Measurements from ENCODE around the gene ADGRG3.

Gene ADGRG3

DNA sequence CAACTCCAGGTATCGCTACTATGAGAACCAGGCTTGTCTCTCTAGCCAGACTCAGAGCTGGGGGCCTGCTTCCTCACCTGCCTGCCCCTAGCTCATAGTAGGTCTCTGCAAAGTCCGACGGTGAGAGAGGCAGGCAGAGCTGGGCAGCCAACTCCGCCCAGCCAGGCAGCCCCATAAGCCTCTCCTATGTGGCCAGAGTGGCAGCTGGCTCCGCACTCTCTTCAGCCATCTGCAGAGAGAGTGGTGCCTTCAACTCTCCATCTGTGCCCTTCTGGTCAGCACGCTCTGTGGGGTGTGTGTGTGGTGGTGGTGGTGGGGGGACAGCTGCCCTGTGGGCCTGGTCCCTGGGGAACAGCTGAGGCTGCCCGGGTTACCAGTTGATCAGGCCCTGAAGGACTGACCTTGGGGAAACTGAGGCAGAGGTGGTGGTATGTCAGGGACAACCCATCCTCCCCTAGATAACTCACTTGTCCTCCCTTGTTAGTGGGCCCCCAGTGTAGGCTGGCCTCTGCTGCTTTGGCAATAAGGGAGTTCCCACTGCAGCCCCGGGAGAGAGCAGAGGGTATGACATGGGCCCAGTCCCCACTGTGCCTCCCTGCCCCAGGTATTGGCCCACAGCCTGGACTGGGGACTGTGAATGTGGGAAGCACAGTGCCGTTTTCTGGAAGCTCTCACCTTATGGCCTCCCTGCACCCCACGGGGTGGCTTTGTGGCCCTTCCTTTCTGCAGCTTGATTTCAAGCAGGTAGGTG lies 41.5 kb upstream of the ADGRG3 start:
- H3K27me3 ChIP-seq (ENCODE audit: control insufficient read depth, insufficient read depth, low read length): no peaks in the 10 kb centered on the region
- H3K4me1 ChIP-seq (ENCODE audit: control insufficient read depth, insufficient read depth, low read length): peaks cover 53% of the 10 kb centered on the region
- no peak overlapping the region for H3K27ac ChIP-seq (ENCODE audit: low read depth, low read length)

DNA sequence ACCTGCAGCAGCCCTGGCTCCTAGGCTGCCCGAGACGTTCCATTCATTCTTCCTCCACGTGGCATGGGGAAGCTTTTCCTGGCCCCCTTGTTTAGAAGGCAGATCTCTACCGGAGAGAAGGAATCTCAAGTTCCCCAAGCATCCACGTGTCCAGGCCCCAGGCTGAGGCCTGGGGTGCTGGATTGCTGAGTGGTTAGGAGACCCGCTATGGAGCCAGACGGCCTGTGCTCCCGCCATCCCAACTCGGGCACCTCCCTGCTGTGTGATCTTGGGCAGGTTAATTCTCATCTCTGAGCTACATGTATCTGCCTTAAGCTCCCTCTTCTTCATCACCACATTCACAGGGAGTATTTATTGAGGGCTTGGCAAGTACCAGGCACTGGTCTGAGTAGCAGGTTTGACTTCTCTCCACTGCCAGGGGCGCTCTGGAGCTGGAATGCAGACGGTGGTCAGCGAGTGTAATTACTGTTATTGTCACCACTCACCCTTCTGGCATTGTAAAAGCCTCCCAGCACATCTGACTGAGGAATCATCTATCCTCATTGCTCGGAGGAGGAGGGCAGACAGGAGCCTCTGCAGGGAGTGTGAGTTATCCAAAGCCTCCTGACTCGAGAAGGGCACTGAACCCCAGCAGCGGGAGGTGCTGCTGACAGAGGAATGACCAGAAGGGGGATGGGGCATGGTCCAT lies 40.8 kb upstream of the ADGRG3 start:
- no peaks in the 10 kb centered on the region for H3K27me3 ChIP-seq (ENCODE audit: control insufficient read depth, insufficient read depth, low read length)
- H3K9me3 ChIP-seq (ENCODE audit: control insufficient read depth, insufficient read depth, low read depth, low read length): no peaks in the 10 kb centered on the region
- peaks cover 51% of the 10 kb centered on the region for H3K4me1 ChIP-seq (ENCODE audit: control insufficient read depth, insufficient read depth, low read length)
- no peak overlapping the region for H3K4me3 ChIP-seq (ENCODE audit: low read depth, low read length)
- H3K9ac ChIP-seq (ENCODE audit: low read length): no peak overlapping the region
- no peaks in the 10 kb centered on the region for H3K36me3 ChIP-seq (ENCODE audit: control insufficient read depth, insufficient read depth, low read length)
- no peak overlapping the region for H3K27ac ChIP-seq (ENCODE audit: low read depth, low read length)

More for the DNA sequence above, 41.5 kb upstream of the ADGRG3 start:
- Histone ChIP-seq H3K4me3 (ENCODE audit: low read depth, low read length) (no peak overlapping the region), H3K36me3 (ENCODE audit: control insufficient read depth, insufficient read depth, low read length) (no peaks in the 10 kb centered on the region), H3K9me3 (ENCODE audit: control insufficient read depth, insufficient read depth, low read depth, low read length) (no peaks in the 10 kb centered on the region), H3K9ac (ENCODE audit: low read length) (no peak overlapping the region)

DNA sequence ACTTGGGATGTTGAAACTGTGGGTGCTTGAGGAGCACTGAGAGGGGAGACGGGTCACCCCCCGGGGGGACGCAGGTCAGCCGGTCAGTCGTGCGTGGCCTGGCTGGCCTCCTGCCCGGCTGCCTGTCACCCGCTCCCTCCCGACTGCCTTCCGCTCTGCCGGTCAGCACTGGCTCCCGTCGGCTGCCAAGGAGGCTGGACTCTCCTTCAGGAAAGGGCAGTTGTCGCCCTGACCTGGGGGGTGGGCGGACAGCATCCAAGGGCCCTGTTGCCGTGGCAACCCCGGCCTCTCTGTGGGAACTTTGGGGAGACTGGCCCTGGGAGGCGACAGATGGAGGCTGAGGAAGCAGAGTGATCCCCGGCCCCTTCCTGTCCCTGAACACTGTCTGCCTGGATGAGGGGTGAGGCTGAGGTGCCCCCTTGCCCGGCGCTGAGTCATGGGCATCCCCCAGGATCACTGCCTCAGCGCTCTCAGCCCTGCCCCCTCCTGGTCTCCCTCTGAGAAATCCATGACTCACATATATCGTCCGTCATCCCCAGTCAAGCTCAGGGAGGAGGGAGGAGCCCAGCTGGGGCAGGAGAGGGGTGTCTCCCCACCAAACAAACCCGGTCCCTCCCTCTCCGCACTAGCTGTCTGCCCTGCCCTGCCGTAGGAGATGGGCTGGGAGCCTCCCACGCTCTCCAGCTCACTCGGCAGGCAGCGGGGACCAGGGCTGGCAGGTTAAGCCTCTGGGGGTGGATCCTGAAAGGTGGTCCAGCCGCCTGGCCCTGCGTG lies 39.9 kb upstream of the ADGRG3 start, which contains the start of gene ADGRG1:
Gene ADGRG1, plus strand, starts transcription at position 623 of the 774 bp plus-strand sequence. CDS start 21,658 bp downstream, outside the sequence.
- Histone ChIP-seq H3K36me3 (ENCODE audit: control insufficient read depth, insufficient read depth, low read length) (no peaks in the 10 kb centered on the region), H3K9ac (ENCODE audit: low read length) (no peak within 1 kb of the TSS), H3K9me3 (ENCODE audit: control insufficient read depth, insufficient read depth, low read depth, low read length) (no peaks in the 10 kb centered on the region), H3K27ac (ENCODE audit: low read depth, low read length) (no peak within 1 kb of the TSS), H3K4me1 (ENCODE audit: control insufficient read depth, insufficient read depth, low read length) (peaks cover 44% of the 10 kb centered on the region), H3K4me3 (ENCODE audit: low read depth, low read length) (peak within 1 kb of the TSS; percentile 41), H3K27me3 (ENCODE audit: control insufficient read depth, insufficient read depth, low read length) (no peaks in the 10 kb centered on the region)

DNA sequence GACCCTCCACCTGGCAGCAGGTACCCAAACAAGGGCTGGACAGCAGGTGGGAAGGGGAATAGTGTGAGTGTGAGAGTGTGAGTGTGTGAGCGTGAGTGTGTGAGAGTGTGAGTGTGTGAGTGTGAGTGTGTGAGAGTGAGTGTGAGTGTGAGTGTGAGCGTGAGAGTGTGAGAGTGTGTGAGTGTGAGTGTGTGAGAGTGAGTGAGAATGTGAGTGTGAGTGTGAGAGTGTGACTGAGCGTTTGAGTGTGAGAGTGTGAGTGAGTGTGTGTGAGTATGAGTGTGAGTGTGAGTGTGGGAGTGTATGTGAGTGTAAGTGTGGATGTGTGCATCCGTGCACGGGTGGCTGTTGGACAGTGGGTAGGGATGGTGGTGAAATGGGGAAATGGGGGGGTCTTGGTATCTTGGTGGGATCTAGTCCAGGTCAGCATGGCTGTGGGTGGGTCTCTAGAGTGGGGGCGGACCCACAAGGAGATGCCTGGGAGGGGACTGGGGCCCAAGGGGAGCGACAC lies 39.3 kb upstream of the ADGRG3 start:
- Histone ChIP-seq H3K27ac (ENCODE audit: low read depth, low read length) (no peak overlapping the region), H3K4me3 (ENCODE audit: low read depth, low read length) (peak overlapping the region; percentile 41), H3K9ac (ENCODE audit: low read length) (no peak overlapping the region)

DNA sequence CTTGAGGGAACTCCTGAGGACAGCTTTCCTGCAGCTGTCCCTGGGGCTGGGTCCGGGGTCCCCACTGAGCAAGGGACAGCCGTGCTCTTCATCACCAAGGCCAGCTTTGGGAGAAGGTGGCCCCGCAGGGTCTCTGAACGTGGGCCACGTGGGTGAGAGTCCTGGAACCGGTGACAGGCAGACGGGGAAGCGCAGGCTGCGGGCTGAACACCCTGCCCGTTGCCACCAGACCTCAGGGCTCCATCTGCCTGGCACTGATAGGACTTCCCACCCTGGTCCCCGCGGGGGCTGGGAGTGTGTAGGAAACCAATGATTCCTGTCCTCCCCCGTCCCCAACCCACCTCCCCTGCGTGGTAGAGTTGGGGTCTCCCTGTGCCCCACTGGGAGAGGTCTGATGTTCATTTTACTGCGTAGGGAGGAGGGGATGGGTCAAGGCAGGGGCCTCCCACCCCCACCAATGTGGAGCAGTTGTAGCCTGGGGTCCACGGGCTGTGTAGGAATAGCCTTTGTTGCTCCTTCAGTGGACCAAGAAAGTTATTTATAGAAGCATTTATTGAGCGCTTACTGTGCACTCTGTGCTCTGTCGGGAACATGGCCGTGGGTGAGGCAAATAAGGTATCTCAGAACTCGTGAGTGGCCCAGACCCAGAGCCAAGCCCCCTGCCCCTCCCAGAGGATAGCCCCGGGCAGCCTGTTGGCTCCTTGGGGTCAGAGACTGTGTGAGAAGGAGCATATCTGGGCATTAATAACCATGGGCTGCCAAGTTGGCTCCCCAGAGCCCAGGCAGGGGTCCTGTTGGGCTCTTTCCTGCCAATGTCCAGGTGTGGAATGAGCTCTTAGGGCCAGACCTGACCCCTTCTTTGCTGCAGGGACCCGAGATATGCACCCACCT lies 38.3 kb upstream of the ADGRG3 start:
- no peak overlapping the region for H3K27ac ChIP-seq (ENCODE audit: low read depth, low read length)

More for the DNA sequence above, 39.3 kb upstream of the ADGRG3 start:
- Histone ChIP-seq H3K9me3 (ENCODE audit: control insufficient read depth, insufficient read depth, low read depth, low read length) (no peaks in the 10 kb centered on the region), H3K27me3 (ENCODE audit: control insufficient read depth, insufficient read depth, low read length) (no peaks in the 10 kb centered on the region), H3K36me3 (ENCODE audit: control insufficient read depth, insufficient read depth, low read length) (no peaks in the 10 kb centered on the region), H3K4me1 (ENCODE audit: control insufficient read depth, insufficient read depth, low read length) (peaks cover 38% of the 10 kb centered on the region)

DNA sequence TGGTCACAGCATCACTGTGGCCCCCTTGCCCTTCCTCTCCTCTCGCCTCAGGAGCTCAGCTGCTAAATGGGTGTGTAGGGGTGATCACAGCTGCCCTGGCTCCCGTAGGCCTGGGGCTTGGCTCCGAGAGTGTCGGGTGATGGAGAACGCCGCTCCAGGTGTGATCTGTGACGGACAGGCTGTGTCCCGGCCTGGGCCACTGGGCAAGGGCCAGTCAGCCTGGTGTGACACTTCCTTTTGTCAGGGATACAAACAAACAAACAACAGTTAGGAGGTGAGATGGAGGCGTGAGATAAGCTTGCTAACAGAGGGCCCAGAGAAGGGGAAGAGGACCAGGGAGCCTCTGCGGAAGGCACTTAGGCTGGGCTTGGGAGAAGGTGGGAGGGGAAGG lies 37.7 kb upstream of the ADGRG3 start:
- Histone ChIP-seq H3K4me1 (ENCODE audit: control insufficient read depth, insufficient read depth, low read length) (peaks cover 32% of the 10 kb centered on the region), H3K36me3 (ENCODE audit: control insufficient read depth, insufficient read depth, low read length) (no peaks in the 10 kb centered on the region), H3K27ac (ENCODE audit: low read depth, low read length) (no peak overlapping the region), H3K27me3 (ENCODE audit: control insufficient read depth, insufficient read depth, low read length) (no peaks in the 10 kb centered on the region), H3K4me3 (ENCODE audit: low read depth, low read length) (no peak overlapping the region), H3K9ac (ENCODE audit: low read length) (no peak overlapping the region), H3K9me3 (ENCODE audit: control insufficient read depth, insufficient read depth, low read depth, low read length) (no peaks in the 10 kb centered on the region)

More for the DNA sequence above, 38.3 kb upstream of the ADGRG3 start:
- Histone ChIP-seq H3K9ac (ENCODE audit: low read length) (no peak overlapping the region), H3K9me3 (ENCODE audit: control insufficient read depth, insufficient read depth, low read depth, low read length) (no peaks in the 10 kb centered on the region), H3K36me3 (ENCODE audit: control insufficient read depth, insufficient read depth, low read length) (no peaks in the 10 kb centered on the region), H3K4me3 (ENCODE audit: low read depth, low read length) (no peak overlapping the region), H3K27me3 (ENCODE audit: control insufficient read depth, insufficient read depth, low read length) (no peaks in the 10 kb centered on the region), H3K4me1 (ENCODE audit: control insufficient read depth, insufficient read depth, low read length) (peaks cover 32% of the 10 kb centered on the region)

DNA sequence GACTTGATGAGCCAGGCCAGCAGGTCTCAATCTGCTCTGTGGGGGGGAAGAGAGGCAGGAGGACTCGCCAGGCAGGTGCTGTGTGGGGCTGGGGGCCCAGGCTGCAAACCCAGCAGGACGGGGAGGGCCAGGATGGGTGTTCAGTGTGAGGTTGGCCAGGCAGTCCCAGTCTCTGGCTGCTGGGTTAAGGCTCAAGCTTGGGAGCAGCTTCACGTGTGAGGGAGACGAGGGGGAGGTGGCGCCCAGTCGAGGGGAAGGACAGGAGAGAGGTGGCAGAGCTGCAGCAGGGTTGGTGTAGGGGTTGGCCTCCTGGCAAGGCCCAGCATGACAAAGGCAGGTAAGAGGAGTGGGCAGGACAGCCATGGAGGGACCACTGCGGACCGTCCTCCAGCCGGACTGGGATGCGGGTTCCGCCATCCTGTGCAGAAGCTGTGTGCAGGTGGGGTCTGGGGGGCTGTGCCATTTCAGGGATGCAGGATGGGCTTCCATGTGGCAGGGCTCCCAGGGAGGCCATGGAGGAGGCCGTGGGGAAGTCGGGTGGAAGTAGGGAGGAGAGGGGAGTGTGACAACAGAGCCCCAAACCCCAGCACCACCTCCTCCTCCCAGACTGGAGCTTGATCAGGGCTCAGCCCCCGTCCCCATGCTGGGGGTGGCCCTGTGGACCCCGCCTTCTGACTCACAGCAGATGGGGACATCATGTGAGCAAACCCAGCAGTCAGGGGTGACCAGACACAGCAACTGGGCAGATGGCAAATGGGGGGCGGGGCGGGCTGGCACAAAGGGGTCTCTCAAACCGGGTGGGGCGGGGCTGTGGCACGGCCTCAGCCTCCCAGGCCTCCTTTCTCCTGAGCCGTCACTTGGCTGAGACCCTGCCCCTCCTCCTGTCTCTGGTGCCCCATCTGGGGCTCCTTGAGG lies 36.9 kb upstream of the ADGRG3 start:
- no peaks in the 10 kb centered on the region for H3K9me3 ChIP-seq (ENCODE audit: control insufficient read depth, insufficient read depth, low read depth, low read length)
- H3K36me3 ChIP-seq (ENCODE audit: control insufficient read depth, insufficient read depth, low read length): no peaks in the 10 kb centered on the region
- no peak overlapping the region for H3K9ac ChIP-seq (ENCODE audit: low read length)
- H3K4me1 ChIP-seq (ENCODE audit: control insufficient read depth, insufficient read depth, low read length): peaks cover 32% of the 10 kb centered on the region
- no peaks in the 10 kb centered on the region for H3K27me3 ChIP-seq (ENCODE audit: control insufficient read depth, insufficient read depth, low read length)
- no peak overlapping the region for H3K4me3 ChIP-seq (ENCODE audit: low read depth, low read length)
- H3K27ac ChIP-seq (ENCODE audit: low read depth, low read length): no peak overlapping the region

DNA sequence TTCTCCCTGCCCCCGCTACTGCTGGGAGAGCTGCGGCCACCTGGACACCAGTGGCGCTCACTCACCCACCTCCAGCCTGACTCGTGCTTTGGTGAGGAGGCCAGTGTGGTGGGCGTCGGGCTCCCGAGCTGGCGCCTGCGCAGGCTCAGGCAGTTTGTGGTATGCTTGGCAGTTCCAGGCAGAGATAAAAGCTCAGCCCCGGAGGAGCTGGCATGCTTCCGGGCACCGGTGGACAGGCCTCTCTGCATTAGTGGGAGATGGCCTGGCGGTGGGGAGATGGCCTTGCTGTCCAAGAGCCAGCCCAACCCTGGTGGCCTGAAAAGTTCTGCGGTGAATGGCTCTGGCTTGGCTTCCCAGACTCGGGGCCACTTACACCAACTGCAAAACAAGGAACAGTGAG lies 35.5 kb upstream of the ADGRG3 start:
- Histone ChIP-seq H3K9ac (ENCODE audit: low read length) (no peak overlapping the region), H3K4me3 (ENCODE audit: low read depth, low read length) (no peak overlapping the region), H3K27me3 (ENCODE audit: control insufficient read depth, insufficient read depth, low read length) (no peaks in the 10 kb centered on the region), H3K36me3 (ENCODE audit: control insufficient read depth, insufficient read depth, low read length) (no peaks in the 10 kb centered on the region), H3K27ac (ENCODE audit: low read depth, low read length) (no peak overlapping the region), H3K4me1 (ENCODE audit: control insufficient read depth, insufficient read depth, low read length) (peaks cover 33% of the 10 kb centered on the region), H3K9me3 (ENCODE audit: control insufficient read depth, insufficient read depth, low read depth, low read length) (no peaks in the 10 kb centered on the region)

DNA sequence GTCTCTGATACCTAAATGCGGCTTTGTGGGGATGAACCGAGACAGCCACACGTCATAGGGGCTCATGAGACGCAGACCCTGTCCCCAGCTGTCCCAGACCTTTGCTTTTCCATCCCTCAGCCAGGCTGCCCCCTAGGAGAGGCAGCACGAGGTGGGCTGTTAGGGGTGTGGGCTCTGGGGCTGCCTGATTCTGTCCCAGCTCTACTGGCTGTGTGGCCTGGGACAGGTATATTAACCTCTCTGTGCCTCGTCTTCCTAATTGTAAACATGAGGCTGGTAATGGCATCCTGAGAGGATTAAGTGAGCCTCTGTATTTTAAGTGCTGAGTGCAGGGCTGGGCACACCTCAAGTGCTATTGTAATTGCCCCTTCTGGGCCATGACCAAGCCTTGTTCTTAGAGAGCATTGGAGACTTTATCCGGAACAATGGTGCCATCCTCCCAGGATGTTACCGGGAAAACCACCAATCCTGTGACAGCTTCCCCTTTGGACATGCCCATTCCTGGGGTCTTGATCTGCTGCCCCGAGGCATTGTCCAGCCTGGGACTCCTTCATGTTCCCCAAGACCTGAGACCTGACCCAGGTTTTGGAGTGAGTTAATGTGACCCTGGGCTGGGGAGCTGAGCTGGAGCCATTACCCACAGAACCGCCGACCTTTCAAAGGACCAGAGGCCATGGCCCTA lies 34.6 kb upstream of the ADGRG3 start:
- H3K4me3 ChIP-seq (ENCODE audit: low read depth, low read length): no peak overlapping the region
- peaks cover 25% of the 10 kb centered on the region for H3K4me1 ChIP-seq (ENCODE audit: control insufficient read depth, insufficient read depth, low read length)
- no peak overlapping the region for H3K27ac ChIP-seq (ENCODE audit: low read depth, low read length)
- no peak overlapping the region for H3K9ac ChIP-seq (ENCODE audit: low read length)
- H3K27me3 ChIP-seq (ENCODE audit: control insufficient read depth, insufficient read depth, low read length): no peaks in the 10 kb centered on the region
- no peaks in the 10 kb centered on the region for H3K9me3 ChIP-seq (ENCODE audit: control insufficient read depth, insufficient read depth, low read depth, low read length)
- no peaks in the 10 kb centered on the region for H3K36me3 ChIP-seq (ENCODE audit: control insufficient read depth, insufficient read depth, low read length)
